Measurements from ENCODE around the gene TMEM92.

TMEM92 gene

DNA sequence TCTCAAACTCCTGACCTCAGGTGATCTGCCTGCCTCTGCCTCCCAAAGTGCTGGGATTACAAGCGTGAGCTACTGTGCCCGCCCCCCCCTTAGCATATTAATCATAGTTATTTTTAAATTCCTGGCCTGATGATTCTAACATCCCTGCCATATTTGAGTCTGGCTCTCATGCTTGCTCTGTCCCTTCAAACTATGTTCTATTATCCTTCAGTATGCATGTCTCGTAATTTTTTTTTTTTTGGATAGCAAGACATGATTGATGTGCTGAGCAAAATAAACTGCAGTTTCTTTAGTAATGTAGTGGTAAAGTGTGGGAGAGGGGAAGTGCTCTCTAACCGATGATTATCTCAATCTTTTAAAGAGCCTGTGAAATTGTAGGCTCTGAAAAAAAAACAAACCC, 34.3 kb upstream of the TMEM92 start:
- DNase-seq, result no peak
- Mint-ChIP-seq H3K4me1 (no peaks in the 10 kb centered on the region), H3K27ac (no peak overlapping the region), H3K4me3 (no peak overlapping the region), H3K36me3 (ENCODE audit: low read depth) (no peaks in the 10 kb centered on the region), H3K27me3 (ENCODE audit: low read depth, poor library complexity) (peaks cover 3% of the 10 kb centered on the region), H3K9me3 (peaks cover 18% of the 10 kb centered on the region)
- TF ChIP-seq, protein P1, sequence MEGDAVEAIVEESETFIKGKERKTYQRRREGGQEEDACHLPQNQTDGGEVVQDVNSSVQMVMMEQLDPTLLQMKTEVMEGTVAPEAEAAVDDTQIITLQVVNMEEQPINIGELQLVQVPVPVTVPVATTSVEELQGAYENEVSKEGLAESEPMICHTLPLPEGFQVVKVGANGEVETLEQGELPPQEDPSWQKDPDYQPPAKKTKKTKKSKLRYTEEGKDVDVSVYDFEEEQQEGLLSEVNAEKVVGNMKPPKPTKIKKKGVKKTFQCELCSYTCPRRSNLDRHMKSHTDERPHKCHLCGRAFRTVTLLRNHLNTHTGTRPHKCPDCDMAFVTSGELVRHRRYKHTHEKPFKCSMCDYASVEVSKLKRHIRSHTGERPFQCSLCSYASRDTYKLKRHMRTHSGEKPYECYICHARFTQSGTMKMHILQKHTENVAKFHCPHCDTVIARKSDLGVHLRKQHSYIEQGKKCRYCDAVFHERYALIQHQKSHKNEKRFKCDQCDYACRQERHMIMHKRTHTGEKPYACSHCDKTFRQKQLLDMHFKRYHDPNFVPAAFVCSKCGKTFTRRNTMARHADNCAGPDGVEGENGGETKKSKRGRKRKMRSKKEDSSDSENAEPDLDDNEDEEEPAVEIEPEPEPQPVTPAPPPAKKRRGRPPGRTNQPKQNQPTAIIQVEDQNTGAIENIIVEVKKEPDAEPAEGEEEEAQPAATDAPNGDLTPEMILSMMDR (IDR thresholded peaks at IDR 0.05), result no peak

DNA sequence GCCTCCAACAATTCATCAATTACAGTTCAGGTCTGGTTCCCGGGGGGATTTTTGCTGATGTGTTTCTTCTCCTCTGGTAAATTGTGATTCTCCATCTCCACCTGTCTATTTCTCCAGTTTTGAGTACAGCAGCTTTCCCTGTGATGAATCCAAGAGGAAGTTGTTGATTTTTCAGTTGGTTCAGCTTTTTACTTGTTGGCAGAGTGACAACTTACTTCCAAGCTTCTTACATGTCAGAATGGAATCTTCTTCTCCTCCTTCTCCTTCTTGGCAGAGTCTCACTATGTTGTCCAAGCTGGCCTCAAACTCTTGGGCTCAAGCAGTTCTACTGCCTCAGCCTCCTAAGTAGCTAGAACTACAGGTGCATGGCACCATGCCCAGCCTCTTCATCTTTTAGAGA, 33.4 kb upstream of the TMEM92 start:
- Mint-ChIP-seq H3K27me3 (ENCODE audit: low read depth, poor library complexity) (peaks cover 4% of the 10 kb centered on the region), H3K9me3 (peaks cover 10% of the 10 kb centered on the region), H3K36me3 (ENCODE audit: low read depth) (no peaks in the 10 kb centered on the region), H3K27ac (no peak overlapping the region), H3K4me1 (no peaks in the 10 kb centered on the region), H3K4me3 (no peak overlapping the region)
- TF ChIP-seq, protein P1 (IDR thresholded peaks at IDR 0.05), result no peak
- DNase-seq, result no peak

DNA sequence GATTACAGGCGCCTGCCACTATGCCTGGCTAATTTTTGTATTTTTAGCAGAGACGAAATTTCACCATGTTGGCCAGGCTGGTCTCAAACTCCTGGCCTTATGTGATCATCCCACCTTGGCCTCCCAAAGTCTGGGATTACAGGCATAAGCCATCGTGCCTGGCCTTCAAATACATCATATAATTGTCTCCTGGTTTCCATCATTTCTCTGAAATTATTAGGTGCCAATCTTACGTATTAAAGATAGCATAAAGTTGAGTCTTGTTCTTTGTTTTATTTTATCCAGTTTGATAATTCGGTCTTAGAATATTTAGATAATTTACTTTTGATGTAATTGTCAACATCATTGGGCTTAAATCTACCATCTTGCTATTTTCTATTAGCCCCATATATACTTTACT, 32.8 kb upstream of the TMEM92 start:
- H3K27me3 Mint-ChIP-seq (ENCODE audit: low read depth, poor library complexity), result peaks cover 8% of the 10 kb centered on the region
- H3K9me3 Mint-ChIP-seq, result peaks cover 10% of the 10 kb centered on the region
- no peak overlapping the region for H3K4me3 Mint-ChIP-seq
- TF ChIP-seq, protein P1 (IDR thresholded peaks at IDR 0.05), result no peak
- no peaks in the 10 kb centered on the region for H3K36me3 Mint-ChIP-seq (ENCODE audit: low read depth)
- H3K27ac Mint-ChIP-seq, result no peak overlapping the region
- no peak for DNase-seq
- H3K4me1 Mint-ChIP-seq, result no peaks in the 10 kb centered on the region

DNA sequence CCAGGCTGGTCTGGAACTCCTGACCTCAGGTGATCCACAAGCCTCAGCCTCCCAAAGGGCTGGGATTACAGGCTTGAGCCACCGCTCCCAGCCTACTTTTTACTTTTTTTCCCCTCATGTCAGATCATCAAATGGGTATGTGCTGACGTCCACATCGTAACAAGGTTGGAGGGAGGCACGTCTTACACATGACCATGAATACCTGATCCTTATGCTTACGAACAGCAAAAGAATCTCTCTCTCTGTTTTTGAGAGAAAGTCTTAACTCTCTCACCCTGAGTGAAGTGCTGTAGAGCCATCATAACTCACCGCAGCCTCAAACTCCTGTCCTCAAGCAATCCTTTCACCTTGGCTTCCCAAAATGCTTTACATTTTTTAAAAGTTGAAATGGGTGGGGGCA, 29.5 kb upstream of the TMEM92 start:
- H3K27me3 Mint-ChIP-seq (ENCODE audit: low read depth, poor library complexity), result peaks cover 7% of the 10 kb centered on the region

DNA sequence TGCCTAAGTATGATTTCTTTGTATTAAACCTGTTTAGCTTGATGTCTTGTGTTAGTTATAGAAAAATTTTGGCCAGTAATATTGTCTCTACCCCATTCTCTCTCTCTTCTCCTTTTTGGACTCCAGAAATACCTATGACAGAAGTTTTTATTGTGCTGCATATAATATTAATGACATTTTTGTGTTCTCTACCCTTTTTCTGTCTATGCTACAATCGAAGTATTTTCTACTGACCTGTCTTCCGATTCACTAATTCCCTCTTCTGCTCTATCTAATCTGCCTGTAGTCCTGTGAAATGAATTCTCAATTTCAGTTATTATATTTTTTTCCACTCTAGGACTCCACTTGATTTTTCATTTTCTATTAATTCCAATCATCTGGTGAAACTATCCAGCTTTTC, 26.0 kb upstream of the TMEM92 start:
- Mint-ChIP-seq H3K36me3 (ENCODE audit: low read depth) (peaks cover 7% of the 10 kb centered on the region), H3K4me1 (no peaks in the 10 kb centered on the region), H3K27me3 (ENCODE audit: low read depth, poor library complexity) (peaks cover 9% of the 10 kb centered on the region), H3K27ac (no peak overlapping the region), H3K9me3 (peaks cover 54% of the 10 kb centered on the region), H3K4me3 (no peak overlapping the region)
- TF ChIP-seq, protein P1 (IDR thresholded peaks at IDR 0.05), result no peak
- no peak for DNase-seq

More for the DNA sequence above, 29.5 kb upstream of the TMEM92 start:
- Mint-ChIP-seq H3K27ac (no peak overlapping the region), H3K4me1 (no peaks in the 10 kb centered on the region), H3K36me3 (ENCODE audit: low read depth) (no peaks in the 10 kb centered on the region), H3K9me3 (peaks cover 44% of the 10 kb centered on the region), H3K4me3 (no peak overlapping the region)
- no peak for DNase-seq
- TF ChIP-seq, protein P1 (IDR thresholded peaks at IDR 0.05), result no peak

DNA sequence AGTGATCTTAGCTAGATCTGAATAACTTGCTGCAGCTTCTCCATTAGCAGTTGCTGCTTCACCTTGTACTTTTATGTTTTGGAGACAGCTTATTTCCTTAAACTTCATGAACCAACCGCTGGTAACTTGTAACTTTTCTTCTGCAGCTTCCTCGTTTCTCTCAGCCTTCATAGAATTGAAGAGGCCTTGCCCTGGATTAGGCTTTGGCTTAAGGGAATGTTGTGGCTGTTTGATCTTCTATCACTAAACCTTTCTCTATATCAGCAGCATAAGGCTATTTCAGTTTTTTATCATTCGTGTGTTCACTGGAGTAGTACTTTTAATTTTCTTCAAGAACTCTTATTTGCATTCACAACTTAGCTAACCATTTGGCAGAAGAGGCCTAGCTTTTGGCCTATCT, 21.5 kb upstream of the TMEM92 start:
- no peak for DNase-seq
- Mint-ChIP-seq H3K9me3 (peaks cover 40% of the 10 kb centered on the region), H3K4me3 (no peak overlapping the region), H3K4me1 (peaks cover 22% of the 10 kb centered on the region), H3K27ac (no peak overlapping the region), H3K27me3 (ENCODE audit: low read depth, poor library complexity) (peaks cover 7% of the 10 kb centered on the region), H3K36me3 (ENCODE audit: low read depth) (peaks cover 7% of the 10 kb centered on the region)
- TF ChIP-seq, protein P1 (IDR thresholded peaks at IDR 0.05), result no peak
